Neural crest cell (in vitro differentiated cells): ENCODE results near the gene P3R3URF. TPM values are rescaled to one million over a fixed set of nuclear protein-coding genes. Genes with fewer than 3 reads are reported as not detected.

Experiments used
- DNase-seq: peaks from one replicate; pipeline ENCODE4 v3.0.0; 2021; ENCODE audit warnings: low read depth, mixed read lengths, low spot score
- H3K27ac Mint-ChIP-seq: one replicate; pipeline ENCODE4 v1.8.0; 2021; ENCODE audit warnings: mild to moderate bottlenecking, mixed read lengths; ENCODE audit not compliant: unreplicated experiment
- H3K27me3 Mint-ChIP-seq: 2 replicates; pipeline ENCODE4 v1.8.0; 2021; ENCODE audit warnings: low read depth, mild to moderate bottlenecking, mixed read lengths
- H3K36me3 Mint-ChIP-seq: 2 replicates; pipeline ENCODE4 v1.8.0; 2021; ENCODE audit warnings: low read depth, mild to moderate bottlenecking, mixed read lengths
- H3K4me1 Mint-ChIP-seq: 2 replicates; pipeline ENCODE4 v1.8.0; 2021; ENCODE audit warnings: mixed read lengths
- H3K4me3 Mint-ChIP-seq: one replicate; pipeline ENCODE4 v1.8.0; 2021; ENCODE audit warnings: mild to moderate bottlenecking, mixed read lengths
- H3K9me3 Mint-ChIP-seq: 2 replicates; pipeline ENCODE4 v1.8.0; 2021; ENCODE audit warnings: mixed read lengths
- CTCF ChIP-seq: fragments of 200-600 bp; sonication (generic); conservative IDR thresholded peaks from 2 replicates; pipeline ENCODE4 v1.5.0; 2021; ENCODE audit warnings: antibody characterized with exemption, mild to moderate bottlenecking
- total RNA-seq: library from RNA; stranded (reverse); gene quantifications from 2 replicates; pipeline ENCODE4 v1.2.1, GENCODE V29; 2021

The P3R3URF gene
- total RNA-seq, 1 donor from 2014 or later = not detected

- no peak for DNase-seq
- no peak overlapping the region for H3K27ac Mint-ChIP-seq
- no peak overlapping the region for H3K4me3 Mint-ChIP-seq
- H3K9me3 Mint-ChIP-seq = no peaks in the 10 kb centered on the region
- H3K4me1 Mint-ChIP-seq = peaks cover 4% of the 10 kb centered on the region
- H3K27me3 Mint-ChIP-seq = no peaks in the 10 kb centered on the region
- peaks cover 3% of the 10 kb centered on the region for H3K36me3 Mint-ChIP-seq
- TF ChIP-seq CTCF = no peak
Observed at GRCh38 chr1:46183079-46183847, 7.0 kb upstream of the P3R3URF start.

GRCh38 chr1:46181343-46182260, 5.3 kb upstream of the P3R3URF start:
- Mint-ChIP-seq H3K27me3 (no peaks in the 10 kb centered on the region), H3K36me3 (no peaks in the 10 kb centered on the region), H3K4me3 (no peak overlapping the region), H3K27ac (no peak overlapping the region), H3K4me1 (peaks cover 6% of the 10 kb centered on the region), H3K9me3 (no peaks in the 10 kb centered on the region)
- DNase-seq = no peak
- TF ChIP-seq CTCF = no peak

GRCh38 chr1:46180082-46180616, 3.9 kb upstream of the P3R3URF start:
- Mint-ChIP-seq H3K27me3 (no peaks in the 10 kb centered on the region), H3K4me1 (peaks cover 8% of the 10 kb centered on the region), H3K9me3 (no peaks in the 10 kb centered on the region), H3K4me3 (no peak overlapping the region), H3K27ac (no peak overlapping the region), H3K36me3 (no peaks in the 10 kb centered on the region)
- no peak for DNase-seq
- no peak for TF ChIP-seq CTCF

- peak; percentile 95 for TF ChIP-seq CTCF
- H3K9me3 Mint-ChIP-seq = no peaks in the 10 kb centered on the region
- H3K27ac Mint-ChIP-seq = no peak overlapping the region
- no peaks in the 10 kb centered on the region for H3K36me3 Mint-ChIP-seq
- H3K4me1 Mint-ChIP-seq = peaks cover 8% of the 10 kb centered on the region
- H3K27me3 Mint-ChIP-seq = no peaks in the 10 kb centered on the region
- no peak overlapping the region for H3K4me3 Mint-ChIP-seq
- DNase-seq = peak; percentile 81
Observed at GRCh38 chr1:46179138-46180081, 3.1 kb upstream of the P3R3URF start.

- H3K36me3 Mint-ChIP-seq = no peaks in the 10 kb centered on the region
Observed at GRCh38 chr1:46175243-46175642, 1.0 kb downstream of the P3R3URF start.

More at GRCh38 chr1:46175243-46175642, 1.0 kb downstream of the P3R3URF start:
- no peaks in the 10 kb centered on the region for H3K27me3 Mint-ChIP-seq
- no peak overlapping the region for H3K4me3 Mint-ChIP-seq
- no peaks in the 10 kb centered on the region for H3K9me3 Mint-ChIP-seq
- no peak for DNase-seq
- H3K4me1 Mint-ChIP-seq = peaks cover 3% of the 10 kb centered on the region
- no peak for TF ChIP-seq CTCF
- H3K27ac Mint-ChIP-seq = no peak overlapping the region
